Measurements from ENCODE around the gene CAMSAP2. TPM values are rescaled to one million over a fixed set of nuclear protein-coding genes. Genes with fewer than 3 reads are reported as not detected.

CAMSAP2 gene
- total and polyA plus RNA-seq, 2 of the 4 experiments (the other 2 are of a cell fraction) = 8.3 to 29.4 TPM

GRCh38 chr1:200767321-200767720 lies 28.6 kb downstream of the CAMSAP2 start:
- dilution Hi-C loops (cut with HindIII; ENCODE audit: low sequenced_read_pairs, unreplicated experiment) = no loop called here
- H2AK5ac ChIP-seq (ENCODE audit: low read depth, low read length) = no peak overlapping the region
- H3K4me3 ChIP-seq (ENCODE audit: insufficient read depth, low read depth, low read length) = no peak overlapping the region
- H3K56ac ChIP-seq (ENCODE audit: extremely low read depth, insufficient read depth, low read length) = no peak overlapping the region
- no peak overlapping the region for H2BK120ac ChIP-seq (ENCODE audit: low read depth, low read length)
- TF ChIP-seq CEBPB (IDR thresholded peaks at IDR 0.05; ENCODE audit: low read depth, low read length) (no peak), USF2 (IDR thresholded peaks at IDR 0.05; ENCODE audit: low read depth, low read length) (no peak), MAFK (IDR thresholded peaks at IDR 0.05; ENCODE audit: low read depth, low read length) (no peak), MAZ (IDR thresholded peaks at IDR 0.05; ENCODE audit: borderline replicate concordance, low read depth, low read length) (no peak), RCOR1 (IDR thresholded peaks at IDR 0.05; ENCODE audit: insufficient replicate concordance, low read length) (no peak), MXI1 (IDR thresholded peaks at IDR 0.05; ENCODE audit: borderline replicate concordance, low read depth, low read length) (no peak), POLR2A (IDR thresholded peaks at IDR 0.05; ENCODE audit: low read depth, low read length) (no peak), BHLHE40 (IDR thresholded peaks at IDR 0.05; ENCODE audit: low read depth, low read length) (no peak), SMC3 (IDR thresholded peaks at IDR 0.05; ENCODE audit: low read depth, low read length) (no peak), CTCF (conservative IDR thresholded peaks at IDR 0.05; ENCODE audit: low read depth, low read length) (no peak), NFE2L2 (IDR thresholded peaks at IDR 0.05; ENCODE audit: low read depth, low read length) (no peak), CHD1 (IDR thresholded peaks at IDR 0.05; ENCODE audit: low read depth, low read length) (no peak), RAD21 (IDR thresholded peaks at IDR 0.05; ENCODE audit: low read length) (no peak), FOS (IDR thresholded peaks at IDR 0.05; ENCODE audit: low read depth, low read length) (no peak), ELK1 (IDR thresholded peaks at IDR 0.05; ENCODE audit: borderline replicate concordance, low read depth, low read length) (no peak)
- POLR2A ChIA-PET (ENCODE audit: unreplicated experiment) = no interaction called here
- in situ Hi-C loops (cut with MboI; ENCODE audit: low sequenced_read_pairs) = no loop called here
- peaks cover 29 to 41% of the 10 kb centered on the region in 2 experiments for H3K79me1 ChIP-seq (ENCODE audit: low read depth in 1 of 2, low read length in 2 of 2)
- no peaks in the 10 kb centered on the region for H3K4me1 ChIP-seq (ENCODE audit: control insufficient read depth, insufficient read depth, low read length)
- no peak overlapping the region for H2AK9ac ChIP-seq (replicated peaks; ENCODE audit: low read depth, low read length, poor library complexity)
- no peak overlapping the region for H4K5ac ChIP-seq (ENCODE audit: low read depth, low read length)
- H3K18ac ChIP-seq (ENCODE audit: low read depth, low read length) = no peak overlapping the region
- H4K91ac ChIP-seq (ENCODE audit: insufficient read depth, low read depth, low read length) = no peak overlapping the region
- no peaks in the 10 kb centered on the region for H3K27me3 ChIP-seq (ENCODE audit: control insufficient read depth, insufficient read depth, low read length)
- CTCF ChIA-PET = interaction anchor here (0.6 kb wide), 2 partner anchors 46 to 195 kb away, joined by 3 to 5 read pairs; no protein-coding TSS in a partner anchor
- no TSS peak for BruUV-seq (replicated peaks)
- intact Hi-C loops (cut with micrococcal nuclease) = no loop called here
- no peak overlapping the region for H3K4me2 ChIP-seq (ENCODE audit: low read depth, low read length)
- H3K27ac ChIP-seq (ENCODE audit: insufficient read depth, low read length) = no peak overlapping the region
- peaks cover 7% of the 10 kb centered on the region for H3K9me1 ChIP-seq (ENCODE audit: insufficient read depth, low read length)
- no peak overlapping the region for H2BK15ac ChIP-seq (ENCODE audit: low read depth, low read length)
- H2BK20ac ChIP-seq (ENCODE audit: low read depth, low read length) = no peak overlapping the region
- H3K9ac ChIP-seq (ENCODE audit: low read depth, low read length) = no peak overlapping the region
- H3K36me3 ChIP-seq (ENCODE audit: control insufficient read depth, insufficient read depth, low read length) = peaks cover 20% of the 10 kb centered on the region
- no peak overlapping the region for H3K14ac ChIP-seq (replicated peaks; ENCODE audit: low read depth, low read length)
- no peaks in the 10 kb centered on the region for H3K9me3 ChIP-seq (ENCODE audit: control insufficient read depth, insufficient read depth, low read length)
- H4K8ac ChIP-seq (ENCODE audit: low read depth in 2 of 2, low read length in 2 of 2) = no peak overlapping the region
- H2BK5ac ChIP-seq (ENCODE audit: low read depth, low read length, poor library complexity, severe bottlenecking) = no peak overlapping the region
- peaks cover 12% of the 10 kb centered on the region for H4K20me1 ChIP-seq (ENCODE audit: insufficient read depth, low read length)
- H3K23ac ChIP-seq (ENCODE audit: low read depth, low read length) = no peak overlapping the region
- DNase-seq = peak; percentile 51
- ATAC-seq (ENCODE audit: low read depth) = no peak
- no peak overlapping the region for H2AFZ ChIP-seq (replicated peaks; ENCODE audit: low read length, poor library complexity)
- no peak overlapping the region for H3K4ac ChIP-seq (ENCODE audit: low read depth, low read length)

Measured in IMR-90 (cell line).